Gastrocnemius medialis (tissue), 4 donors: ENCODE data around the gene CLDN8. TPM values are rescaled to one million over a fixed set of nuclear protein-coding genes. Genes with fewer than 3 reads are reported as not detected.

Experiments
- ATAC-seq, 2 donors: fragments of 150-250 bp; one replicate each; pipeline ENCODE4 v1.9.1; 2016
- DNase-seq, 2 donors: peaks; one replicate each; pipeline ENCODE4 v3.0.0-alpha.2; 2019
- H3K27ac ChIP-seq, 4 donors: fragments of 200-600 bp; sonication (generic); 1 replicate in 1 of 4; 2 replicates in 3 of 4; pipeline ENCODE4 v1.5.1; 2016 to 2018; ENCODE audit warnings: mild to moderate bottlenecking in 2 of 4, moderate library complexity in 1 of 4
- H3K27me3 ChIP-seq, 3 donors: fragments of 200-600 bp; sonication (generic) in 2 of 3; 1 replicate in 1 of 3; 2 replicates in 2 of 3; pipeline versions ENCODE4 v1.5.1 to v1.6.0; 2016 to 2019; ENCODE audit warnings: mild to moderate bottlenecking in 1 of 3, moderate library complexity in 1 of 3
- H3K36me3 ChIP-seq, 2 donors: fragments of 200-600 bp; sonication (generic) in 1 of 2; one replicate each; pipeline ENCODE4 v1.5.1; 2017 to 2018
- H3K4me1 ChIP-seq, 2 donors: fragments of 200-600 bp; sonication (generic) in 1 of 2; one replicate each; pipeline ENCODE4 v1.5.1; 2016 to 2017; ENCODE audit warnings: mild to moderate bottlenecking in 2 of 2
- H3K4me3 ChIP-seq, 4 donors: fragments of 200-600 bp; sonication (generic) in 3 of 4; 1 replicate in 1 of 4; 2 replicates in 3 of 4; pipeline ENCODE4 v1.5.1; 2016 to 2019; ENCODE audit warnings: mild to moderate bottlenecking in 2 of 4
- H3K9me3 ChIP-seq, 3 donors: fragments of 200-600 bp; sonication (generic) in 2 of 3; 1 replicate in 1 of 3; 2 replicates in 2 of 3; pipeline ENCODE4 v1.5.1; 2016 to 2019
- POLR2A ChIP-seq, 2 donors: fragments of 450-650 bp; IDR thresholded peaks; one replicate each; pipeline ENCODE4 v1.6.1; 2017; ENCODE audit warnings: antibody characterized with exemption in 2 of 2, mild to moderate bottlenecking in 2 of 2, moderate library complexity in 2 of 2
- in situ Hi-C, 4 donors: fragments of 200-750 bp; cut with MboI; loops; one replicate each; pipeline versions ENCODE4 v1.15.0 to v1.8.0; 2017; ENCODE audit warnings: low sequenced_read_pairs in 4 of 4
- intact Hi-C: fragments of 100-400 bp; cut with DNase I; formaldehyde crosslinking; loops from one replicate; pipeline ENCODE4 v1.15.1; 2023; ENCODE audit warnings: low total_unique reads
- total RNA-seq, 4 donors: library from RNA; depleted of rRNA; stranded (reverse); fragments of >200 nt; gene quantifications; one replicate each; pipeline versions ENCODE4 v1.1.0 to v1.2.3, GENCODE V29; 2016
- TF ChIP-seq, protein P1 (sequence below), 5 experiments: fragments of 450-650 bp in 3 of 5; fragments of 200-600 bp in 2 of 5; sonication (generic) in 2 of 5; IDR thresholded peaks in 4 of 5; conservative IDR thresholded peaks in 1 of 5; 1 replicate in 4 of 5; 2 replicates in 1 of 5; pipeline ENCODE4 v1.5.1; 2016 to 2019; ENCODE audit warnings: antibody characterized with exemption in 5 of 5, mild to moderate bottlenecking in 3 of 5, moderate library complexity in 3 of 5

The CLDN8 gene
- total RNA-seq, 4 donors from 2014 or later, result 0.34 TPM; not detected in 3

DNA sequence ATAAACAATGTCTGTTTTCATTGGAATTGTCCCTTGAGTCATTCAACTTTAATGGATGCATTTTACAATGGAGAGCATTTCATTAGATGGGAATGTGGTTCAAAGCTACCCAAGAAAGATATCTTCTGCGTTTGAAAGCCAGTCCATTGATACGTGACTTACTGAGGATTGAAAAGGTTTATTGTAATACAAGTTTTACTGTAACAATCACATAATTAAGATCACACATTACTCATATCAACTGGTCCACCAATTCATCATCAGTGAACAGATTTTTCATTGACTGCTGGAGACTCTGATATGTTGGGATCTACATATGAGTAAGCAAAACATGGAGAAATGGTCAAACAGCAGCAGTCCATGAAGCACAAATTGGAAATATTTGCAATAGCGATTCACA, 34.0 kb upstream of the CLDN8 start:
- no peaks in the 10 kb centered on the region for H3K4me1 ChIP-seq
- no peaks in the 10 kb centered on the region for H3K36me3 ChIP-seq
- H3K4me3 ChIP-seq, result no peak overlapping the region
- H3K9me3 ChIP-seq, result no peaks in the 10 kb centered on the region
- intact Hi-C loops (no loop called here), in situ Hi-C loops (no loop called here)
- ATAC-seq (no peak), DNase-seq (no peak)
- no peak overlapping the region for H3K27ac ChIP-seq
- no peaks in the 10 kb centered on the region for H3K27me3 ChIP-seq
- TF ChIP-seq, protein P1, sequence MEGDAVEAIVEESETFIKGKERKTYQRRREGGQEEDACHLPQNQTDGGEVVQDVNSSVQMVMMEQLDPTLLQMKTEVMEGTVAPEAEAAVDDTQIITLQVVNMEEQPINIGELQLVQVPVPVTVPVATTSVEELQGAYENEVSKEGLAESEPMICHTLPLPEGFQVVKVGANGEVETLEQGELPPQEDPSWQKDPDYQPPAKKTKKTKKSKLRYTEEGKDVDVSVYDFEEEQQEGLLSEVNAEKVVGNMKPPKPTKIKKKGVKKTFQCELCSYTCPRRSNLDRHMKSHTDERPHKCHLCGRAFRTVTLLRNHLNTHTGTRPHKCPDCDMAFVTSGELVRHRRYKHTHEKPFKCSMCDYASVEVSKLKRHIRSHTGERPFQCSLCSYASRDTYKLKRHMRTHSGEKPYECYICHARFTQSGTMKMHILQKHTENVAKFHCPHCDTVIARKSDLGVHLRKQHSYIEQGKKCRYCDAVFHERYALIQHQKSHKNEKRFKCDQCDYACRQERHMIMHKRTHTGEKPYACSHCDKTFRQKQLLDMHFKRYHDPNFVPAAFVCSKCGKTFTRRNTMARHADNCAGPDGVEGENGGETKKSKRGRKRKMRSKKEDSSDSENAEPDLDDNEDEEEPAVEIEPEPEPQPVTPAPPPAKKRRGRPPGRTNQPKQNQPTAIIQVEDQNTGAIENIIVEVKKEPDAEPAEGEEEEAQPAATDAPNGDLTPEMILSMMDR (IDR thresholded peaks at IDR 0.05 in 4 of 5, conservative IDR thresholded peaks at IDR 0.05 in 1 of 5), result no peak
- TF ChIP-seq POLR2A (IDR thresholded peaks at IDR 0.05), result no peak

DNA sequence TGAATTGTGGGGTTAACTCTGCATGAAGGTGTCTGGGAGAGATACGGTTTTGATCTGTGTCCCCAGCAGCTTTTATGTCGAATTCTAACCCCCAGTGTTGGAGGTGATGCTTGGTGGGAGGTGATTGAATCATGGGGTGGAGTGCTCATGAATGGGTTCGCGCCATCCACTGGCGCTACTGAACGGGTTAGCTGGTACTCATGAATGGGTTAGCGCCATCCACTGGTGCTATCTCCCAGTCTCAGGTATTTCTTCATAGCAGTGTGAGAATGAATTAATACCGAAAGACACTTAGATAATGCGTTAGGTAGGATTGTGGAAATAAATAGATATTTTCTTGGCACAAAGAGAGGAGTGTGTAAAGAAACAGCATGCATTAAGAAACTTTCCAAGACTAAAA, 32.9 kb upstream of the CLDN8 start:
- intact Hi-C loops, result no loop called here
- Histone ChIP-seq H3K27ac (no peak overlapping the region), H3K4me1 (no peaks in the 10 kb centered on the region), H3K9me3 (no peaks in the 10 kb centered on the region), H3K36me3 (no peaks in the 10 kb centered on the region), H3K4me3 (no peak overlapping the region), H3K27me3 (no peaks in the 10 kb centered on the region)
- ATAC-seq, result no peak
- DNase-seq, result no peak
- in situ Hi-C loops, result no loop called here
- no peak for TF ChIP-seq POLR2A (IDR thresholded peaks at IDR 0.05)
- TF ChIP-seq, protein P1 (IDR thresholded peaks at IDR 0.05 in 4 of 5, conservative IDR thresholded peaks at IDR 0.05 in 1 of 5), result no peak

DNA sequence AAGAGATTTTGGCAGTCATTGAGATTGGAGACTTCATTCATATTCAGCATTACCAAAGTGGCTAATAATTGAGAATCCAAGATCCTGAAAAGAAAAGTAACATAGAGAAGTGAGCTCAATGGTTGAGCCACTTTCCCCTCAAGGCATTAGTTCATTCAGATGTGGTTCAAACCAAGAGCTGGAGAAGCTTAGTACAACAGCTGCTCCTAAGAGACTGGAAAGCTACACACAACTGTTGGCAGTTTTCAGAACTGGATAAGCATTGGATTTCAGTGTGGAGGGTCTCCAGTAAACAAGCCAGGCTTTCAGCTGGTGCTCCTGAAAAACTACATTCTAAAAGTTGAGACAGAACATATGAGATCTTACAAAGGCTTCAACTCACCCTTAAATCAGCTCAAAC, 29.2 kb upstream of the CLDN8 start:
- no peak for ATAC-seq
- TF ChIP-seq, protein P1 (IDR thresholded peaks at IDR 0.05 in 4 of 5, conservative IDR thresholded peaks at IDR 0.05 in 1 of 5), result no peak
- no peak for TF ChIP-seq POLR2A (IDR thresholded peaks at IDR 0.05)
- intact Hi-C loops, result no loop called here
- no peaks in the 10 kb centered on the region for H3K4me1 ChIP-seq
- in situ Hi-C loops, result no loop called here
- H3K27ac ChIP-seq, result no peak overlapping the region
- H3K36me3 ChIP-seq, result no peaks in the 10 kb centered on the region
- DNase-seq, result no peak
- no peak overlapping the region for H3K4me3 ChIP-seq
- H3K27me3 ChIP-seq, result no peaks in the 10 kb centered on the region
- H3K9me3 ChIP-seq, result no peaks in the 10 kb centered on the region

DNA sequence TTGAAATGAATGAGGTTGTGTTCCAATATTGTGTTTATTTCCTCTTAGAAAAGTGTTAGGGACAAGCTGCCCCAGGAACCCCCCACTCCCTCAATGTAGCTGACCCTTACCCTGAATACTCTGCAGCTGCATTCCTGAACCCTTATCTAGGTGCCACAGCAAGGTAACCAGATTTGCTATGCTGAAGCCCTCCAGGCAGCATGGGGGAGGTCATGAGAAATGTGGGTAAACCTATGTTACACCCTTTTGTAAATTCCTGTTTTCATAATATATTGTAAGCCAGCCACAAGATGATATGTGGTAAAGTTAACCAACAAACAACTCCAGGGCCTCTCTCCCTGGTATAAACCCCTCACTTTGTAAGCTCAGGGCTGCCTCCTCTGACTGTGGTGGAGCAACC, 27.8 kb upstream of the CLDN8 start:
- TF ChIP-seq POLR2A (IDR thresholded peaks at IDR 0.05), result no peak
- TF ChIP-seq, protein P1 (IDR thresholded peaks at IDR 0.05 in 4 of 5, conservative IDR thresholded peaks at IDR 0.05 in 1 of 5), result no peak
- H3K4me1 ChIP-seq, result no peaks in the 10 kb centered on the region
- H3K9me3 ChIP-seq, result no peaks in the 10 kb centered on the region
- H3K36me3 ChIP-seq, result no peaks in the 10 kb centered on the region
- DNase-seq (no peak), ATAC-seq (no peak)
- intact Hi-C loops, result no loop called here
- in situ Hi-C loops, result no loop called here
- no peak overlapping the region for H3K27ac ChIP-seq
- no peak overlapping the region for H3K4me3 ChIP-seq
- H3K27me3 ChIP-seq, result no peaks in the 10 kb centered on the region

DNA sequence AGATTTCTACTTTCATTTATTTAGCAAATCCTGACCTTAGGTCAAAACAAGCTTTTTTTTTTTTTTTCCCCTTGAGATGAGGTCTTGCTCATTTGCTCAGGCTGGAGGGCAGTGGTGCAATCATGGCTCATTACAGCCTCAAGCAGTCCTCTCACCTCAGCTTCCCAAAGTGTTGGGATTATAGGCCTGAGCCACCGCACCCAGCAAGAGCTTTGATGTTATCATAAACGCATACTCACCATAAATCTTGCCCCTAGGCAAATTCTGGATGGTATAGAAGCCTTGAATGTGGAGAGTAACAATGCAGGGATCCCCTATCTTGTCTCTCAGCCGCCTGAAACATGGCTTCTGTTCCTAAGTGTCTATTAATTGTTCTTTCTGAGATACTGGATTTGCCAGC, 24.8 kb upstream of the CLDN8 start:
- TF ChIP-seq, protein P1 (IDR thresholded peaks at IDR 0.05 in 4 of 5, conservative IDR thresholded peaks at IDR 0.05 in 1 of 5), result no peak
- TF ChIP-seq POLR2A (IDR thresholded peaks at IDR 0.05), result no peak
- no peaks in the 10 kb centered on the region for H3K27me3 ChIP-seq
- in situ Hi-C loops (no loop called here), intact Hi-C loops (no loop called here)
- no peaks in the 10 kb centered on the region for H3K9me3 ChIP-seq
- H3K4me3 ChIP-seq, result no peak overlapping the region
- DNase-seq (no peak), ATAC-seq (no peak)
- no peaks in the 10 kb centered on the region for H3K36me3 ChIP-seq
- no peaks in the 10 kb centered on the region for H3K4me1 ChIP-seq
- H3K27ac ChIP-seq, result no peak overlapping the region
